ENCODE measurements around the gene TRIP10. TPM values are rescaled to one million over a fixed set of nuclear protein-coding genes. Genes with fewer than 3 reads are reported as not detected.
A peak's percentile ranks its signal among the peaks of the same experiment; 100 is the strongest.
"Not testable (repeated sequence)": the region's sequence is repeated elsewhere in the genome, so short reads cannot be mapped to it uniquely, and the experiment has no call there.

Gene TRIP10
- total RNA-seq, 1 donor from 2014 or later = 43.5 TPM

- TF ChIP-seq CTCF (conservative IDR thresholded peaks at IDR 0.05; ENCODE audit: low read depth, low read length) = no peak
- no peak overlapping the region for H3K4me3 ChIP-seq (ENCODE audit: low read depth, low read length)
- no peak for DNase-seq (ENCODE audit: low read depth)
Measured at GRCh38 chr19:6765738-6766356, 26.4 kb downstream of the TRIP10 start.

GRCh38 chr19:6766357-6767080, 27.0 kb downstream of the TRIP10 start:
- peak overlapping the region; percentile 69 for H3K4me3 ChIP-seq (ENCODE audit: low read depth, low read length)
- TF ChIP-seq CTCF (conservative IDR thresholded peaks at IDR 0.05; ENCODE audit: low read depth, low read length) = no peak
- no peak for DNase-seq (ENCODE audit: low read depth)

DNA sequence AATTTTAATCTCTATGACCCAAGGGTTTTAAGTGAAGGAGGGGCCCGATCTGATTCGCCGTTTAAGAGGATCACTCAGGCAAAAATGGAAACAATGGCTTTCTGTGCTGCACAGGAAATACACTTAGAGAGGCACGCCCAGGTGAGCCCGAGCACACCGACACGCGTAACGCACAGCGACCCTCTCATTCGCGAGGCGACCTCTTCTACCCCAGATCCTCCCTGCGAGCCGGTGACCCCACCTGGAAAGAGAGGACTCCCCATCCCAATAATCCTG, 27.5 kb downstream of the TRIP10 start:
- TF ChIP-seq CTCF (conservative IDR thresholded peaks at IDR 0.05; ENCODE audit: low read depth, low read length) = no peak
- no peak for DNase-seq (ENCODE audit: low read depth)
- peak overlapping the region; percentile 69 for H3K4me3 ChIP-seq (ENCODE audit: low read depth, low read length)

DNA sequence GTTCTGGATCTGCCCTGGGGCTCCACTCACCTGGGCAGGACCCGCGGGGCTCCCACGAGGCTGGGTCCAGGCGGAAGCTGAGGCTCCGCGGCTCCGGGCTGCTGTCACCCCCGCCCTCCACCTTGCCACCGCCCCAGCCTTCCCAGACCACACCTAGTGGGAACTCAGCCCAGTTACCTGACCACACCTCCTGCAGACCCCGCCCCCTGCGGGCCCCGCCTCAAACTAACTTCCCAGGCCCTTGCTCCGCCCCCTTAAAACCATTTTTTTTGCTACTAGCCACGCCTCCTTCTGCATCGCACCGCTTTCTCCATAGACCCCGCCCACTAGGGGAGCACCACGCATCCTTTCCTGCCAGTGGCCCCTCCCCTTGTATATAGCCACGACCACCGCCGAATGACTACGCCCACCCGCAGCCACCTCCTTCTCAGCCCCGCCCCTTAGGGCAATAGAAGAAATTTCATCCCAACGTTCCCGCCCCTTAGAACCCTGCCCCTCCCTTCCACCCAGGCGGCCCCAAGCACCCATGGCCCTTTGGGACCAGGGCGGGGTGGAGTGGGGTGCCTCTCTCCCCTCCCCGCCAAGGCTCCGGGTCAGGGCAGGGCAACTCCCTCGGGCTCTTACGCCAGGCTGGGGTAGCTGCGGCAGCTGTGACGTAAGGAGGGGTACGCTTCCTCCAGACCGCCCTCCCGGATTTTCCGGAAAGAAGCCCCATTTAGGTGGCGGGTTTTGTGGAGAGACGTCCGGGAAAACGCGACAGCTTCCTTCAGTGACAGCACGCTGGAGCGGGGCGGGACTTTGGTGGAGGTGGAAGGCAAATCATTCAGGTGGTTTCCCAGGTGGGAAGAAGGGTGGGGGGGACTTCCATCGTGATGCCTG, 28.1 kb downstream of the TRIP10 start, which contains the start of gene SH2D3A:
Gene SH2D3A, minus strand, starts transcription at position 79 of the 879 bp plus-strand sequence. CDS start 3,687 bp downstream, outside the sequence.
- peak within 1 kb of the TSS; percentile 69 for H3K4me3 ChIP-seq (ENCODE audit: low read depth, low read length)
- no peak for DNase-seq (ENCODE audit: low read depth)
- no peak for TF ChIP-seq CTCF (conservative IDR thresholded peaks at IDR 0.05; ENCODE audit: low read depth, low read length)

- TF ChIP-seq CTCF (conservative IDR thresholded peaks at IDR 0.05; ENCODE audit: low read depth, low read length) = no peak
- H3K4me3 ChIP-seq (ENCODE audit: low read depth, low read length) = no peak overlapping the region
- DNase-seq (ENCODE audit: low read depth) = no peak
Measured at GRCh38 chr19:6768236-6768785, 28.8 kb downstream of the TRIP10 start.

- DNase-seq (ENCODE audit: low read depth) = no peak
- peak; percentile 45 for TF ChIP-seq CTCF (conservative IDR thresholded peaks at IDR 0.05; ENCODE audit: low read depth, low read length)
Measured at GRCh38 chr19:6769006-6769619, 29.6 kb downstream of the TRIP10 start.

DNA sequence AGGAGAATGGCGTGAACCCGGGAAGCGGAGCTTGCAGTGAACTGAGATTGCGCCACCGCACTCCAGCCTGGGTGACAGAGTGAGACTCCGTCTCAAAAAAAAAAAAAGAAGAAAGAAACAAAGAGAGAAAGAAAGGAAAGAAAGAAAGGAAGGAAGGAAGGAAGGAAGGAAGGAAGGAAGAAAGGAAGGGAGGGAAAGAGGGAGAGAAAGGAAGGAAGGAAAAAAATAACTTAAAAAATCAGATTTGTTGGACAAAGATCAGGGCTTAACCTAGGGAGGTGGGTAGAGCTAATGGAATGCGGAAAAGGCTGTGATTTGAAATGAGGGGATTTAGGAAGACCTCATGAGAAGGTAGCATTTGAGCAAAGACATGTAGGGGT, 32.2 kb downstream of the TRIP10 start:
- not testable (repeated sequence) for H3K4me3 ChIP-seq (ENCODE audit: low read depth, low read length); DNase-seq (ENCODE audit: low read depth)

More at GRCh38 chr19:6769006-6769619, 29.6 kb downstream of the TRIP10 start:
- H3K4me3 ChIP-seq (ENCODE audit: low read depth, low read length) = no peak overlapping the region
